KMS-11 (cell line): ENCODE data around the gene OR2T35.

Source experiments
- H2AFZ ChIP-seq: fragments of 200-600 bp; sonication (generic); 2 replicates; pipeline ENCODE4 v1.6.1; 2016; ENCODE audit warnings: antibody characterized with exemption, mixed run types, low read depth
- H3K27ac ChIP-seq: fragments of 200-600 bp; sonication (generic); 2 replicates; pipeline ENCODE4 v1.6.1; 2016; ENCODE audit warnings: mild to moderate bottlenecking, mixed run types
- H3K27me3 ChIP-seq: fragments of 200-600 bp; sonication (generic); 2 replicates; pipeline ENCODE4 v1.6.1; 2017; ENCODE audit warnings: mild to moderate bottlenecking, low read depth, mixed run types, moderate library complexity; ENCODE audit not compliant: insufficient read depth
- H3K36me3 ChIP-seq: fragments of 200-600 bp; sonication (generic); 2 replicates; pipeline ENCODE4 v1.6.1; 2017; ENCODE audit warnings: mild to moderate bottlenecking, mixed run types; ENCODE audit not compliant: insufficient read depth
- H3K4me1 ChIP-seq: fragments of 200-600 bp; sonication (generic); 2 replicates; pipeline ENCODE4 v1.6.1; 2016; ENCODE audit warnings: mild to moderate bottlenecking, low read depth, mixed run types; ENCODE audit not compliant: poor library complexity, severe bottlenecking
- H3K4me2 ChIP-seq: fragments of 200-600 bp; sonication (generic); 2 replicates; pipeline ENCODE4 v1.7.0; 2016; ENCODE audit warnings: mild to moderate bottlenecking, mixed run types
- H3K4me3 ChIP-seq: fragments of 200-600 bp; sonication (generic); IDR thresholded peaks from 2 replicates; pipeline ENCODE4 v1.6.1; 2017; ENCODE audit warnings: low read depth, low read length, mixed read lengths; ENCODE audit not compliant: insufficient read depth
- H3K79me2 ChIP-seq: fragments of 200-600 bp; sonication (generic); 2 replicates; pipeline ENCODE4 v1.6.1; 2016; ENCODE audit warnings: low read depth, mixed run types; ENCODE audit not compliant: insufficient read depth
- H3K9ac ChIP-seq: fragments of 200-600 bp; sonication (generic); 2 replicates; pipeline ENCODE4 v1.6.1; 2016; ENCODE audit warnings: mild to moderate bottlenecking, mixed run types
- H4K20me1 ChIP-seq: fragments of 200-600 bp; sonication (generic); 2 replicates; pipeline ENCODE4 v1.6.1; 2016; ENCODE audit warnings: mild to moderate bottlenecking, mixed run types; ENCODE audit not compliant: insufficient read depth
- TF ChIP-seq, protein P1 (sequence below): fragments of 200-600 bp; sonication (generic); conservative IDR thresholded peaks from 2 replicates; pipeline ENCODE4 v1.6.1; 2017; ENCODE audit warnings: low read depth, mild to moderate bottlenecking, antibody characterized with exemption, low read length, moderate library complexity, mixed read lengths

OR2T35 gene

DNA sequence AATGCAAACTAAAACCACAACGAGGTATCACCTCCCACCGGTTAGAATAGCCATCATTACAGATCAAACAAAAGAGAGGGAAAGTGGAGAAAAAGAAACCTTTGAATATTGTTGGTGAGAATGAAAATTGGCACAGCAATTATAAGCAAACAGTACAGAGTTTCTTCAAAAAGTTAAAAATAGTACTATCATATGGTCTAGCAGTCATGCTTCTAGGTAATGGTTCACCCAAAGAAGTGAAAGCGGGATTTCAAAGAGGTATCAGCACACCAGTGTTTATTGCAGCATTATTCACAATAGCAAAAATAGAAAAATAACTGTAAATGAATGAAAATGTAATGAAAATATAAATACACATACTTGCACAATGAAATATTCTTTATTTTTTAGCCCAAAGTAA, 55.7 kb downstream of the OR2T35 start:
- no peak overlapping the region for H3K27ac ChIP-seq
- H3K4me3 ChIP-seq: no peak overlapping the region
- no peak overlapping the region for H2AFZ ChIP-seq
- H3K9ac ChIP-seq: no peak overlapping the region
- H3K27me3 ChIP-seq: no peaks in the 10 kb centered on the region
- no peaks in the 10 kb centered on the region for H3K4me1 ChIP-seq
- H3K4me2 ChIP-seq: no peak overlapping the region
- TF ChIP-seq, protein P1, sequence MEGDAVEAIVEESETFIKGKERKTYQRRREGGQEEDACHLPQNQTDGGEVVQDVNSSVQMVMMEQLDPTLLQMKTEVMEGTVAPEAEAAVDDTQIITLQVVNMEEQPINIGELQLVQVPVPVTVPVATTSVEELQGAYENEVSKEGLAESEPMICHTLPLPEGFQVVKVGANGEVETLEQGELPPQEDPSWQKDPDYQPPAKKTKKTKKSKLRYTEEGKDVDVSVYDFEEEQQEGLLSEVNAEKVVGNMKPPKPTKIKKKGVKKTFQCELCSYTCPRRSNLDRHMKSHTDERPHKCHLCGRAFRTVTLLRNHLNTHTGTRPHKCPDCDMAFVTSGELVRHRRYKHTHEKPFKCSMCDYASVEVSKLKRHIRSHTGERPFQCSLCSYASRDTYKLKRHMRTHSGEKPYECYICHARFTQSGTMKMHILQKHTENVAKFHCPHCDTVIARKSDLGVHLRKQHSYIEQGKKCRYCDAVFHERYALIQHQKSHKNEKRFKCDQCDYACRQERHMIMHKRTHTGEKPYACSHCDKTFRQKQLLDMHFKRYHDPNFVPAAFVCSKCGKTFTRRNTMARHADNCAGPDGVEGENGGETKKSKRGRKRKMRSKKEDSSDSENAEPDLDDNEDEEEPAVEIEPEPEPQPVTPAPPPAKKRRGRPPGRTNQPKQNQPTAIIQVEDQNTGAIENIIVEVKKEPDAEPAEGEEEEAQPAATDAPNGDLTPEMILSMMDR: no peak
- H4K20me1 ChIP-seq: no peaks in the 10 kb centered on the region
- no peaks in the 10 kb centered on the region for H3K79me2 ChIP-seq
- no peaks in the 10 kb centered on the region for H3K36me3 ChIP-seq
